Activated naive CD4-positive, alpha-beta T cell treated with anti-CD3 and anti-CD28 coated beads for 36 hours (primary cell): ENCODE results near the gene MRTFA. TPM values are rescaled to one million over a fixed set of nuclear protein-coding genes. Genes with fewer than 3 reads are reported as not detected.
A peak's percentile ranks its signal among the peaks of the same experiment; 100 is the strongest.

Experiments used
- CTCF ChIA-PET: fragments of 350-600 bp; sonication (Branson Sonifier 250); formaldehyde crosslinking; loops from one replicate; lab custom pipeline; 2021; ENCODE audit warnings: antibody characterized with exemption; lab: Charles Lee
- DNase-seq: peaks from one replicate; pipeline ENCODE4 v3.0.0-alpha.2; 2020
- H3K27ac Mint-ChIP-seq: one replicate; pipeline ENCODE4 v1.8.0; 2021; ENCODE audit warnings: mild to moderate bottlenecking, mixed read lengths
- H3K27me3 Mint-ChIP-seq: one replicate; pipeline ENCODE4 v1.8.0; 2021; ENCODE audit warnings: low read depth, mixed read lengths
- H3K36me3 Mint-ChIP-seq: one replicate; pipeline ENCODE4 v1.8.0; 2021; ENCODE audit warnings: low read depth, mixed read lengths
- H3K4me1 Mint-ChIP-seq: one replicate; pipeline ENCODE4 v1.8.0; 2021; ENCODE audit warnings: low read depth, mixed read lengths
- H3K4me3 Mint-ChIP-seq: one replicate; pipeline ENCODE4 v1.8.0; 2021; ENCODE audit warnings: mild to moderate bottlenecking, moderate library complexity, mixed read lengths
- H3K9me3 Mint-ChIP-seq: one replicate; pipeline ENCODE4 v1.8.0; 2021; ENCODE audit warnings: mixed read lengths
- intact Hi-C: fragments of 100-400 bp; cut with micrococcal nuclease; formaldehyde crosslinking; loops from one replicate; pipeline ENCODE4 v1.15.1; 2023
- total RNA-seq, 2 experiments: library from RNA; stranded (reverse); gene quantifications; one replicate each; pipeline ENCODE4 v1.2.3, GENCODE V29; 2021

Gene MRTFA
- total RNA-seq, 2 experiments from 2014 or later = 47.2 to 48.9 TPM

DNA sequence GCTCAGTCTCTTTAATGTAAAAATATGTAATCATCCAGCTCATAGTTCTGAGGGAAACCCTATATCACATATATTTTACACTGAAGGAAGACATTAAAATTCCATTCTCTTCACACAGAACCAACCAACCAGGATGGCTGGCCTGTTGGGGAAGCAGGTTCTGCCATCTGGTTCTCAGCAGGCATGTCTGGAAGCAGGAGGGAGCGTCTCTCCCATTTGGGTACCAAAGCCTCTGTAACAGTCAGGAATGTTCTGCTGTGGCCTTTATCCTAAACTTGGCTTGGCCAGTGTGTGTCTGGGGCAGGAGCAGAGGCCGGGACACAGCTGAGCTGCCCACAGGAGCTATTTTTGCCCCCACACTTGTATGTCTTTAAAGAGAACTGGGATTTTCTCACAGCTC, 236.9 kb downstream of the MRTFA start:
- Mint-ChIP-seq H3K27me3 (no peaks in the 10 kb centered on the region), H3K27ac (no peak overlapping the region), H3K4me3 (no peak overlapping the region), H3K36me3 (peaks cover 24% of the 10 kb centered on the region), H3K4me1 (peaks cover 76% of the 10 kb centered on the region), H3K9me3 (no peaks in the 10 kb centered on the region)
- DNase-seq = no peak
- intact Hi-C loops = loop anchor here (1.0 kb wide), 1 partner anchor 14 kb away; no protein-coding TSS in a partner anchor
- CTCF ChIA-PET = interaction anchor here (1.0 to 1.2 kb wide), 3 partner anchors 15 to 134 kb away, joined by 3 to 6 read pairs (median 3); no protein-coding TSS in a partner anchor

DNA sequence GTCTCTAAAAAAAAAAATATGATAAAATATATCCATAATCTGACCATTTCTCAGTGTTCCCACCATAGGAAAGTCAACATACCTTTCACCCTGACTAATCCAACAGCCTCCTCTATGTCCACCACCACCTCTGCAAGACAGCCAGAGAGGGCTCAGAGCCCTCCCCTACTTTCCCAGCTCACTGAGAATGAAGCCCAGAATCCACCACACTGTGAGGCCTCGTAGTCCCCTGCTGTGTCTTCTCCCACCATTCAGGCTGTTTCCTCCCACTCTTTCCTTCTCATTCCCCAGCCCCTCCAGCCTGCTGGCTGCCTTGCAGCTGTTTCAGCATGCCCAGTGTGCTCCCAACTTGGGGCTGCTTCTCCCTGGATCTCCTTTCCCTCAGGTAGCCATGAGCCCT, 239.1 kb downstream of the MRTFA start:
- peaks cover 70% of the 10 kb centered on the region for H3K4me1 Mint-ChIP-seq
- H3K27ac Mint-ChIP-seq = peak overlapping the region; percentile 37
- H3K27me3 Mint-ChIP-seq = no peaks in the 10 kb centered on the region
- H3K36me3 Mint-ChIP-seq = peaks cover 15% of the 10 kb centered on the region
- intact Hi-C loops = no loop called here
- DNase-seq = no peak
- H3K9me3 Mint-ChIP-seq = no peaks in the 10 kb centered on the region
- H3K4me3 Mint-ChIP-seq = no peak overlapping the region
- CTCF ChIA-PET = no interaction called here

DNA sequence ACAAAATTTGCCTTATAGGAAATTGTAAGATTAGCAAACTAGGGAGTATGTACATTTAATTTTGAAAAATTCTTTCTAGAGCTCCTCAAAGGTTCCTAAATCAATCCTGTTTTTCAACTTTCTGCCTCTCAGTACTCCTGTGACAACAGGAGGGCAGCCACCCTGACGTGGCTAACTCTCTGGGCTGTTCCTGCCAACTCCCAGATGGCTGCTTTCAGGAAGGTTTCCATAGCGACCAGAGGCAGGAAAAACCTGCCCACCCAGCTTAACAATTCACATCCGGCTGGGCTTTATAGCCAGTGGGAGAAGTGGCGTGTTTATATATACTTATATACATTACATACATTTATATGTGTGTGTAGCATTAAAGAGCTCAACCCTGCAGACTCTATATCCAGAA, 239.6 kb downstream of the MRTFA start:
- CTCF ChIA-PET = interaction anchor here (0.6 to 0.9 kb wide), 2 partner anchors 9 to 89 kb away, joined by 3 read pairs; no protein-coding TSS in a partner anchor
- H3K4me1 Mint-ChIP-seq = peaks cover 70% of the 10 kb centered on the region
- H3K27me3 Mint-ChIP-seq = no peaks in the 10 kb centered on the region
- H3K4me3 Mint-ChIP-seq = no peak overlapping the region
- H3K27ac Mint-ChIP-seq = no peak overlapping the region
- peaks cover 10% of the 10 kb centered on the region for H3K36me3 Mint-ChIP-seq
- no peak for DNase-seq
- intact Hi-C loops = no loop called here
- H3K9me3 Mint-ChIP-seq = no peaks in the 10 kb centered on the region

DNA sequence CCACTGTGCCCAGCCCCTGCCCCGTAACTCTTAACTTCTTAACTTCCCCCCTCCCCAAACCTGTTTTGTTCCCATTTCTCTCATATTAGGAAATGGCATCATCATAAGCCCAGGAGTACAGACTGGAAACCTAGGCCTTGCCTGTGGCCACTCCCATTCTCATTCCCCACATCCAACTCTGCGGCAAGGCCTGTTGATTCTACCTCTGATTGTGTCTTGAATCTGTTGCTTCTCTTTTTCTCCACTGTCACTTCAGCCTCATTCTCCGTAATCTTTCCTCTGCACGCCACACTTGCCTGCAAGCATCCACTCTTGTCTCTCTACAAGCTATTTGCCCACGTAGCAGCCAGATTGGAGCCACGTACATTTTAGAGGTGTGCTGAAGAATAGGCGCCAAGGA, 240.9 kb downstream of the MRTFA start:
- Mint-ChIP-seq H3K27me3 (no peaks in the 10 kb centered on the region), H3K27ac (no peak overlapping the region), H3K9me3 (no peaks in the 10 kb centered on the region), H3K4me1 (peaks cover 65% of the 10 kb centered on the region), H3K4me3 (no peak overlapping the region), H3K36me3 (peaks cover 6% of the 10 kb centered on the region)
- intact Hi-C loops = no loop called here
- no peak for DNase-seq
- CTCF ChIA-PET = no interaction called here

DNA sequence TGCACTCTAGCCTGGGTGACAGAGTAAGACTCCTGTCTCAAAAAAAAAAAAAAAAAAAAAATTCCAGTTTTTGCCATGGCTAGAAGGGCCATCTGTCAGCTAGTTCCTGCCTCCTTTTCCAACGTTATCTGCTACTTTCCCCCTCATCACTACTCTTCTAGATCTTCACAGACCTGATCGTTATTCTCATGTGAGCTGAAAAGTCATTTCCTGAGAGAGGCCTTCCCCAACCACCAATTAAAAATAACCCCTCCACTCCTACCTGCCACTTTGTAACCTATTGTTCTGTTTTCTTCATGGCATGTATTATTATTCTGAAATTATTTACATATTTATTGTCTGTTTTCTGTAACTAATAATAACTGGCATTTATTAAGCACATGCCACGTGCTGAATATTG, 241.9 kb downstream of the MRTFA start:
- H3K27ac Mint-ChIP-seq = no peak overlapping the region
- H3K4me1 Mint-ChIP-seq = peaks cover 57% of the 10 kb centered on the region

GRCh38 chr22:40392618-40393017, 243.9 kb downstream of the MRTFA start:
- no peak overlapping the region for H3K27ac Mint-ChIP-seq
- no peak overlapping the region for H3K4me3 Mint-ChIP-seq
- H3K36me3 Mint-ChIP-seq = peaks cover 7% of the 10 kb centered on the region
- H3K4me1 Mint-ChIP-seq = peaks cover 57% of the 10 kb centered on the region
- CTCF ChIA-PET = no interaction called here
- H3K9me3 Mint-ChIP-seq = no peaks in the 10 kb centered on the region
- DNase-seq = no peak
- intact Hi-C loops = no loop called here
- H3K27me3 Mint-ChIP-seq = no peaks in the 10 kb centered on the region

More for the DNA sequence above, 241.9 kb downstream of the MRTFA start:
- CTCF ChIA-PET = interaction anchor here (0.6 kb wide), 2 partner anchors 235 to 431 kb away, joined by 3 to 4 read pairs; no protein-coding TSS in a partner anchor
- Mint-ChIP-seq H3K4me3 (no peak overlapping the region), H3K27me3 (no peaks in the 10 kb centered on the region), H3K9me3 (no peaks in the 10 kb centered on the region), H3K36me3 (peaks cover 5% of the 10 kb centered on the region)
- DNase-seq = no peak
- intact Hi-C loops = no loop called here

DNA sequence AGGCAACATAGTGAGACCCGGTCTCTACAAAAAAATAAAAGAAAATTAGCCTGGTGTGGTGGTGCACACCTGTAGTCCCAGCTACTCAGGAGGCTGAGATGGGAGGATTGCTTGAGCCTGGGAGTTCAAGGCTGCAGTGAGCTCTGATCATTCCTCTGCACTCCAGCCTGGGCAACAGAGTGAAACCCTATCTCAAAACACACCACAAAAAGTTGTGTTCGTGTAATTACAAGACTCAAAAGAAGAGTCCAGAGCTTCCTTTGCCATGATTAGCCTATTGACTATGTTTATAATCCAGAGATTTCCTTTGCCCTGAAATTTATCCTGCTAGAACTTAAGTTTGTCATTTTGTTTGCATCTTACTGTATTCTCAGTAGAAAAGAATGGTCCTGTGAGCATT, 245.1 kb downstream of the MRTFA start:
- intact Hi-C loops = no loop called here
- no peaks in the 10 kb centered on the region for H3K9me3 Mint-ChIP-seq
- CTCF ChIA-PET = no interaction called here
- peaks cover 7% of the 10 kb centered on the region for H3K36me3 Mint-ChIP-seq
- no peak overlapping the region for H3K4me3 Mint-ChIP-seq
- H3K27me3 Mint-ChIP-seq = no peaks in the 10 kb centered on the region
- peaks cover 55% of the 10 kb centered on the region for H3K4me1 Mint-ChIP-seq
- DNase-seq = no peak
- H3K27ac Mint-ChIP-seq = no peak overlapping the region

DNA sequence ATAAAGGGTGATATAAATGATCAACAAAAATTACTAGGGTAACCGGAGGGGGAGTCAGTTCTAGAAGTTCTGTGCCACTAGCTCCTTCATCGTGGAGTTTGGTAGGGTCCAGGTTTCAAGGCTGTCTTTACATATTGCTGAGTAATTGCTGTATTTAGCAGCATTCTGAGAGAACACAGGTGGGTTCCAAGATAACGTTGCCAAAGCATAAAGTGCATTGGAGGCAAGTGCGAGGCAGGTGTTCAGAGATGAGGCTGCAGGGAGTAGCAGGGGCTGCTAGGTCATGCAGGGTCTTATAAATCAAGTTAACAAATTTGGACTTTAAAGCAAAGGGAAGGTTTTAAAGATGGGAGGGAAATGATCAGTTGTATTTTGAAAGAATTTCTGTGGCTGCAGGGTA, 248.3 kb downstream of the MRTFA start:
- Mint-ChIP-seq H3K27ac (no peak overlapping the region), H3K27me3 (no peaks in the 10 kb centered on the region), H3K4me3 (no peak overlapping the region), H3K36me3 (peaks cover 5% of the 10 kb centered on the region), H3K9me3 (no peaks in the 10 kb centered on the region), H3K4me1 (peaks cover 64% of the 10 kb centered on the region)
- DNase-seq = no peak
- CTCF ChIA-PET = interaction anchor here (1.0 to 1.4 kb wide), 2 partner anchors 8 to 40 kb away, joined by 3 read pairs; no protein-coding TSS in a partner anchor
- intact Hi-C loops = no loop called here

DNA sequence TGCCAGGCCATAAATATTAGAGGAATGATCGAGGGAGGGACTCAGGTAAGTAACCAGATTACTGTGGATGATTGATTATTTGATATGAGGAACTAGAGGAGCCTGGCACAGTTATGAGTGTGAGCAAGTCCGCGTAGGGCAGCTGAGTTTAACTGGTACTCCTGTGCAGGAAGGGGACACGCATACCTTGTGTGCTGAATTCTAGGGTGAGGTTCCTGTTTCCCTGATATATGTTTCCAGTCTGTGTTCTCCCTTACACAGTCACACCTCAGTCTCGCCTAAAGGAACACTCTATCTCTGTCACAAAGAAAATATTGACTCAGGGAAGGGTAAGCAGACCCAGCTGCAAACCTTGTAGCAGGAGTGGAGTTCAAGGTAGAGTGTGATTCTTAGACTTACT, 248.8 kb downstream of the MRTFA start:
- intact Hi-C loops = no loop called here

DNA sequence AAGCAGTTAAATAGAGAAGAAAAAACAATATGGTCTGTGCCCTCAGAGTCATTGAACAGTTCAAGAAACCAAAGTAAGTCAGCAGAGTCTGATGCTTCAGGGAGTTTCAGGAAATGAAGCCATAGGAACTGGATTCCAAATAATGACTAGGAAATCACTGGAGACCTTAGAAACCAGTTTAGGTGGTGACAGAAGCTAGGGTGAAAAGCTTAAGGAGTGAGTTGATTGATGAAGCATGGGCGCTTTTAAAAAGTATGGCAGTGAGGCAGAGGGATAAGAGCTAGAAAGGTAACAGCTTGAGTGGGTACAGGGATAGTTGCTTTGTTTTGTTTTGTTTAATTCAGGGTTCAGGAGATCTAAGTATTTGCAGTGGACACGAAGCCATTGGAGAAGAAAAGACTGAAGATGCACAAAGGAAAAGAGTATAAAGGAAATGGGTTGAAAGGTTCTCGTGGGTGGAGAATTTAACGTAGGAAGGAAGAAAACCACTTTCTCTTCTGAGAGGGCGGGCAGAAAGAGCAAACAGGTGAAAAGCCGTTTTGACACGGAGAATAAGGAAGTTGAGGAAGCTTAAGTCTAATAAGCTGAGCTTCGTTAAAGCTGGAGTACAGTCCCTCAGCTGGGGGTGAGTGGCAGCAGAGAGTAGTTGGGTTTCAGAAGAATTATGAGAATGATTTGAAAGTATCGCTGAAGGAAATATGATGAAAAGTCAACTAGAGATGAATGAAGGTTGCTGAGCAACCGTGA, 251.3 kb downstream of the MRTFA start:
- H3K9me3 Mint-ChIP-seq = peaks cover 1% of the 10 kb centered on the region
- H3K4me3 Mint-ChIP-seq = peak overlapping the region; percentile 76
- intact Hi-C loops = loop anchor here (1.0 kb wide), 1 partner anchor 15 kb away; no protein-coding TSS in a partner anchor
- CTCF ChIA-PET = interaction anchor here (0.6 to 1.7 kb wide), 11 partner anchors 13 to 440 kb away, joined by 3 to 6 read pairs (median 4); no protein-coding TSS in a partner anchor
- H3K27me3 Mint-ChIP-seq = no peaks in the 10 kb centered on the region
- peak; percentile 72 for DNase-seq
- H3K27ac Mint-ChIP-seq = peak overlapping the region; percentile 89
- H3K4me1 Mint-ChIP-seq = peaks cover 60% of the 10 kb centered on the region
- peaks cover 5% of the 10 kb centered on the region for H3K36me3 Mint-ChIP-seq

More for the DNA sequence above, 248.8 kb downstream of the MRTFA start:
- no peak for DNase-seq
- CTCF ChIA-PET = interaction anchor here (1.0 to 1.4 kb wide), 2 partner anchors 9 to 40 kb away, joined by 3 read pairs; no protein-coding TSS in a partner anchor
- H3K4me3 Mint-ChIP-seq = no peak overlapping the region
- no peaks in the 10 kb centered on the region for H3K27me3 Mint-ChIP-seq
- no peaks in the 10 kb centered on the region for H3K9me3 Mint-ChIP-seq
- H3K27ac Mint-ChIP-seq = no peak overlapping the region
- H3K36me3 Mint-ChIP-seq = peaks cover 5% of the 10 kb centered on the region
- H3K4me1 Mint-ChIP-seq = peaks cover 67% of the 10 kb centered on the region

GRCh38 chr22:40383905-40384304, 252.6 kb downstream of the MRTFA start:
- Mint-ChIP-seq H3K36me3 (peaks cover 2% of the 10 kb centered on the region), H3K27ac (peak overlapping the region; percentile 81), H3K9me3 (peaks cover 1% of the 10 kb centered on the region), H3K4me1 (peaks cover 59% of the 10 kb centered on the region), H3K4me3 (no peak overlapping the region), H3K27me3 (no peaks in the 10 kb centered on the region)
- CTCF ChIA-PET = interaction anchor here (0.7 to 2.1 kb wide), 7 partner anchors 10 to 263 kb away, joined by 3 to 9 read pairs (median 4); no protein-coding TSS in a partner anchor
- intact Hi-C loops = no loop called here
- no peak for DNase-seq

- no peak overlapping the region for H3K4me3 Mint-ChIP-seq
- H3K4me1 Mint-ChIP-seq = peaks cover 44% of the 10 kb centered on the region
- CTCF ChIA-PET = no interaction called here
- H3K27me3 Mint-ChIP-seq = no peaks in the 10 kb centered on the region
- no peak overlapping the region for H3K27ac Mint-ChIP-seq
- intact Hi-C loops = no loop called here
- no peak for DNase-seq
- H3K9me3 Mint-ChIP-seq = peaks cover 1% of the 10 kb centered on the region
- peaks cover 2% of the 10 kb centered on the region for H3K36me3 Mint-ChIP-seq
Observed at GRCh38 chr22:40381461-40381860, 255.1 kb downstream of the MRTFA start.
